ENCODE results near the gene LGALS12.
"Not testable (repeated sequence)": the region's sequence is repeated elsewhere in the genome, so short reads cannot be mapped to it uniquely, and the experiment has no call there.

The LGALS12 gene

GRCh38 chr11:63532117-63532516, 26.2 kb downstream of the LGALS12 start:
- no peak for DNase-seq (ENCODE audit: extremely low read depth in 1 of 2, low read depth in 1 of 2)

- DNase-seq (ENCODE audit: extremely low read depth in 1 of 2, low read depth in 1 of 2) = no peak
Measured at GRCh38 chr11:63532799-63533475, 27.1 kb downstream of the LGALS12 start.

- DNase-seq (ENCODE audit: extremely low read depth in 1 of 2, low read depth in 1 of 2) = no peak
Measured at GRCh38 chr11:63534076-63534475, 28.2 kb downstream of the LGALS12 start.

GRCh38 chr11:63534895-63535461, 29.1 kb downstream of the LGALS12 start:
- DNase-seq (ENCODE audit: extremely low read depth in 1 of 2, low read depth in 1 of 2) = no peak

- no peak for DNase-seq (ENCODE audit: extremely low read depth in 1 of 2, low read depth in 1 of 2)
Measured at GRCh38 chr11:63535734-63536133, 29.9 kb downstream of the LGALS12 start.

- DNase-seq (ENCODE audit: extremely low read depth in 1 of 2, low read depth in 1 of 2) = no peak
Measured at GRCh38 chr11:63536669-63537292, 30.9 kb downstream of the LGALS12 start, which contains the start of gene PLAAT4. PLAAT4 (plus strand) TSS chr11:63536808; CDS start chr11:63536869, 61 bp downstream.

GRCh38 chr11:63537293-63538101, 31.6 kb downstream of the LGALS12 start:
- no peak for DNase-seq (ENCODE audit: extremely low read depth in 1 of 2, low read depth in 1 of 2)

- not testable (repeated sequence) for DNase-seq (ENCODE audit: extremely low read depth in 1 of 2, low read depth in 1 of 2)
Measured at GRCh38 chr11:63542506-63542905, 36.6 kb downstream of the LGALS12 start.

- no peak for DNase-seq (ENCODE audit: extremely low read depth in 1 of 2, low read depth in 1 of 2)
Measured at GRCh38 chr11:63543711-63544110, 37.8 kb downstream of the LGALS12 start.

- DNase-seq (ENCODE audit: extremely low read depth in 1 of 2, low read depth in 1 of 2) = no peak
Measured at GRCh38 chr11:63547061-63547460, 41.2 kb downstream of the LGALS12 start.

GRCh38 chr11:63548178-63548577, 42.3 kb downstream of the LGALS12 start:
- no peak for DNase-seq (ENCODE audit: extremely low read depth in 1 of 2, low read depth in 1 of 2)

- no peak for DNase-seq (ENCODE audit: extremely low read depth in 1 of 2, low read depth in 1 of 2)
Measured at GRCh38 chr11:63549411-63549810, 43.5 kb downstream of the LGALS12 start.

GRCh38 chr11:63550156-63550700, 44.3 kb downstream of the LGALS12 start:
- DNase-seq (ENCODE audit: extremely low read depth in 1 of 2, low read depth in 1 of 2) = not testable (repeated sequence)

GRCh38 chr11:63551091-63551888, 45.4 kb downstream of the LGALS12 start:
- DNase-seq (ENCODE audit: extremely low read depth in 1 of 2, low read depth in 1 of 2) = no peak

- DNase-seq (ENCODE audit: extremely low read depth in 1 of 2, low read depth in 1 of 2) = no peak
Measured at GRCh38 chr11:63551889-63552266, 46.0 kb downstream of the LGALS12 start.

GRCh38 chr11:63552921-63553320, 47.0 kb downstream of the LGALS12 start:
- DNase-seq (ENCODE audit: extremely low read depth in 1 of 2, low read depth in 1 of 2) = no peak

- peak in 1 of 2 donors; percentile 38 for DNase-seq (ENCODE audit: extremely low read depth in 1 of 2, low read depth in 1 of 2)
Measured at GRCh38 chr11:63553759-63554158, 47.9 kb downstream of the LGALS12 start.

GRCh38 chr11:63554877-63555223, 49.0 kb downstream of the LGALS12 start:
- no peak for DNase-seq (ENCODE audit: extremely low read depth in 1 of 2, low read depth in 1 of 2)

- DNase-seq (ENCODE audit: extremely low read depth in 1 of 2, low read depth in 1 of 2) = no peak
Measured at GRCh38 chr11:63556404-63557013, 50.6 kb downstream of the LGALS12 start.

GRCh38 chr11:63557570-63557969, 51.7 kb downstream of the LGALS12 start:
- no peak for DNase-seq (ENCODE audit: extremely low read depth in 1 of 2, low read depth in 1 of 2)
